Stimulated activated CD4-positive, alpha-beta T cell treated with anti-CD3 and anti-CD28 coated beads, Interleukin-2, amount 100 ng/mL, for 24 hours (primary cell): ENCODE data around the gene SUZ12.
"Not testable (repeated sequence)": the region's sequence is repeated elsewhere in the genome, so short reads cannot be mapped to it uniquely, and the experiment has no call there.

Experiments
- DNase-seq, 2 donors: peaks; one replicate each; pipeline ENCODE4 v3.0.0-alpha.2; 2020

SUZ12 gene

DNA sequence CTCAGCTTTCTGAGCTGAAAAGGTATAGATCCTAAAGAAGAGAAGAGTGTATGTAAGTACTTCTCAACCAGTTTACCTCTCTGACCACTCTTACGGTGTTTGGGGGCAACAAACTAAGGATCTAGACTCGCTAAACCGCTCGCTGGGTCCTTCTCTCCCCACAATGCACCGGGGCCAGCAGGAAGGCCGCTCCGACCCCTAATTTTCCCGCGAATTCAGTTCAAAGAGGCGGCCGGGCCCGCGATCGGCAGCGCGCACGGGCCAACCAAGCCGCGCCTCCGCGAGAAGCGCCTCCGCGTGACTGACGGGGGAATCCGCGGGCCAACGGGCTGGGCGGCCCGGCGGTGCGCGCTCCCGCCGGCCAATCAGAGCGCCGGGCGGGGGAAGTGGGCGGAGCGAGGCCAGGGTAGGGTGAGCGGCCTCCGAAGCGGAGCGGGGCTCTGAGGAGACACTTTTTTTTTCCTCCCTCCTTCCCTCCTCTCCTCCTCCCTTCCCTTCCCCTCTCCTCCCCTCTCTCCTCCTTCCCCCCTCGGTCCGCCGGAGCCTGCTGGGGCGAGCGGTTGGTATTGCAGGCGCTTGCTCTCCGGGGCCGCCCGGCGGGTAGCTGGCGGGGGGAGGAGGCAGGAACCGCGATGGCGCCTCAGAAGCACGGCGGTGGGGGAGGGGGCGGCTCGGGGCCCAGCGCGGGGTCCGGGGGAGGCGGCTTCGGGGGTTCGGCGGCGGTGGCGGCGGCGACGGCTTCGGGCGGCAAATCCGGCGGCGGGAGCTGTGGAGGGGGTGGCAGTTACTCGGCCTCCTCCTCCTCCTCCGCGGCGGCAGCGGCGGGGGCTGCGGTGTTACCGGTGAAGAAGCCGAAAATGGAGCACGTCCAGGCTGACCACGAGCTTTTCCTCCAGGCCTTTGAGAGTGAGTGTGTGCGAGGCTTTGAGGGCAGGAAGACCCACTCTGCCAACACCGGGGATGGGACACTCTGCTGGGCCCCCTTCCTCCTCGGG lies at the start of gene SUZ12:
Gene SUZ12 (plus strand): TSS at position 393 of the 995 bp plus-strand sequence. CDS start 240 bp downstream, at position 633.
- DNase-seq: peak; percentile 84 to 87

DNA sequence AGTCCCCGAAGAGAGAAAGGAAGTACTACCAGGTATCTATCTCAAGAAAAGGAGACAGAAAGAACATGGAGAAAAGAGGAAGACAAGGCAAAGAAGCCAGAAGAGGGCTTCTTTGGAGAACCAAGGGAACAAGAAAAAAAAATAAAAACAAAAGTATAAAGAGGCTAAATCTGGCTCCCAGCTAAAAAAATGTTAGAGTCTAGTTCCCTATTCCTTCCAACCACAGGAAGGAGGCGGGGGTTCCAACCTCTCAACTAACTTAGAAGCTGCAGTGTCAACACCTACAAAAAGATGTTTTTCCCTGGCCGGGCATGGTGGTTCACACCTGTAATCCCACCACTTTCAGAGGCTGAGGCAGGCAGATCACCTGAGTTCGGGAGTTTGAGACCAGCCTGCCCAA lies 48.7 kb upstream of the SUZ12 start:
- no peak for DNase-seq

DNA sequence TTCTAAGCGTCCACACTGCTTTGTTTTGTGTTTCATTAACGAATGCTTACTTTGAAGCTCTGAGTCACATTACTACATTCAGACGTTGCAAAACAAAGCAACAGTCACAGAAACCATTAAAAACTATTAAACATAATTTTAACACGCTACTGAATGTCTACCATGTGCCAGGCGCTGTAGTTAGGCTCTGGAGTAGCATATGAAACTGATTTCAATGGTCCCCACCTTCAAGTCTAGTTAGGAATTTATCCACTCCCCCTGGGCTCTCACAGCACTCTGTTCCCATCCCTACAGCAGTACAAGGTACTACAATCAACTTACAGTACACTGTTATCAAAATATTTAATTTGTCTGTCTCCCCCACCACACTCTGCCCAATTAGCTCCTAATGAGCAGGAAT lies 35.9 kb upstream of the SUZ12 start:
- no peak for DNase-seq

DNA sequence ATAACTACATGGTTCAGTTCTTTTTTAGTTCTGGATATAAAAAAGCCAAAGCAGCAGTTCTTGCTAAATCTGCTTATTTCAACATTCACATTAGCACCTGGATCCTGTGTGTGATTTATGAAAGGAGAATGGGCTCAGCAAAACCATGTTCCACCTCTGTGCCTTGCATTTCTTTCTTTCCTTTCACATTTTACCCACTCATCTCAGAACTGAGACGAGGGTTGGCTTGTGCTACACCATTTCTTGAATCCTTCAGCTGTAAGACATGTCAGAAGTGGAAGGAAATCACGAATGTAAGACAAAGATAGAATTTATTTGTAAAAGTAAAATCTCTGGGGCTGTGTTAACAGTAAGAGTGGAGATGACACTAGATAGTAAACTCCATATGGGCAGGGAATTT lies 34.1 kb upstream of the SUZ12 start:
- no peak for DNase-seq

DNA sequence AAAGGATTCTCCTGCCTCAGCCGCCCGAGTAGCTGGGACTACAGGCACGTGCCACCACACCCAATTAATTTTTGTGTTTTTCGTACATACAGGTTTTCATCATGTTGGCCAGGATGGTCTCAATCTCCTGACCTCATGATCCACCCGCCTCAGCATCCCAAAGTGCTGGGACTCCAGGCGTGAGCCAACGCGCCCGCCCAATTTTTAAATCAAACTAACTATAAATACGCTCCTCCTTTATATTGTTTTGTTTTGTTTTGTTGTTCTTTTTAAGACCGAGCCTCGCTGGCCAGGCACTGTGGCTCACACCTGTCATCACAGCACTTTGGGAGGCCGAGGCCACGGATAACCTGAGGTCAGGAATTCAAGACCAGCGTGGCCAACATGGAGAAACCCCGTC lies 33.4 kb upstream of the SUZ12 start:
- no peak for DNase-seq

DNA sequence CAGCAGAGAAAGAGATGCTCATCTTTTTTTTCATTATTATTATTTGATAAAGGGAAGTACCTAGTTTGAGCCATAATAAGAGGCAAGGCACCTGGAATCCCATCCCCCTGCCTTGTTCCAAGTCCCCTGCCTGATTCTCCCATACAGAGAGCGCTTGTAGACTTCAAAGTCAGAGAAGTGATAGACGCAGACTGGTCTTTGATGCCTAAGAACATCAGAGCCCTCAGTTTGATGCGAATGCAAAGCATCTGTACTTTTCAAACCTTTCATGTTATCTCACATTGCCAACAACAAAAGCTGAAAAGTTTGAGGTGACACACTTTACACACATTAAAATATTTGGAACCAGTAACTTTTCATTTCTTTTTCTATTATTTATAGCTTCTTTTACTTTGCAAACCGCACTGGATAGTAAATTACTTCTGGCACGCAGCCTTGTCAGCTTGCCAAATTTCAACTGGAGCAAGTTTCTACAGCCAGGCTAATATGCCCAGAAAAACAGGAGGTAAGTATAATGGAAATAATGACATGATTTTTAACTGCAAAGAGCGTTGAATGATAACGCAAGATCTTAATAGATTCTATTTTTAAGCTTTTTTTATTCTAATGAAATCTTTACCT lies 29.4 kb upstream of the SUZ12 start:
- DNase-seq: no peak

DNA sequence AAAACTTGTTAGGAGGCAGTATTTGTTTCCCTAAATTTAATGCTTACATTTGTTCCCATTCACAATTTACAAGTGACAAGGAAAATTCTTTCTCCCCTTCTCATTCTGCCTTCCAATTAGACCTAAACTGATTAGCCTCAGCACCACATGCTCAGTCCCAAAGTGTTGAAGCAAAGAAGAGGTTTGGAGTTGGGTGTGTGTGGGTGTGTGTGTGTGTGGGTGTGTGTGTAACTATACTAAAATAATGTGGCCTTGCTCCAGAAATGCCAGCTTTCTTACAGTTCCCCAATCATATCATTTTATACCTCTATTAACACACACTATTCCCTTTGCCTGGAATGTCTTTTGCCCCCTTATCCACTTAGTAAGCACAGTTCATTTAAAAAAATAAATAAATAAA lies 28.4 kb upstream of the SUZ12 start:
- no peak for DNase-seq

DNA sequence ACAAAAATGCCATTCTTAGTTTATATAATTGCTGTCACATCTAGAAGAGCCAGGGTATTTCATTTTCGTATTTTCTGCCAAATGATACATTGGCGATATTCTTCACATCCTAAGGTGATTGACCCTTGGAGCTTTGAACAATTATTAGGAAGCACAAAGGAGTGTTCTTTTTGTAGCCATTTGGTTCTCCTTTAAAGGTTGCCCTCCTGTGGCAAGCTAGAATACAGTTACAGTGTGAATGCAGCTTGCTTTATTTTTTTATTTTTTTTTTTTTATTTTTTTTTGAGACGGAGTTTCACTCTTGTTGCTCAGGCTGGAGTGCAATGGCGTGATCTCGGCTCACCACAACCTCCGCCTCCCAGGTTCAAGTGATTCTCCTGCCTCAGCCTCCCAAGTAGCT lies 24.1 kb upstream of the SUZ12 start:
- not testable (repeated sequence) for DNase-seq

DNA sequence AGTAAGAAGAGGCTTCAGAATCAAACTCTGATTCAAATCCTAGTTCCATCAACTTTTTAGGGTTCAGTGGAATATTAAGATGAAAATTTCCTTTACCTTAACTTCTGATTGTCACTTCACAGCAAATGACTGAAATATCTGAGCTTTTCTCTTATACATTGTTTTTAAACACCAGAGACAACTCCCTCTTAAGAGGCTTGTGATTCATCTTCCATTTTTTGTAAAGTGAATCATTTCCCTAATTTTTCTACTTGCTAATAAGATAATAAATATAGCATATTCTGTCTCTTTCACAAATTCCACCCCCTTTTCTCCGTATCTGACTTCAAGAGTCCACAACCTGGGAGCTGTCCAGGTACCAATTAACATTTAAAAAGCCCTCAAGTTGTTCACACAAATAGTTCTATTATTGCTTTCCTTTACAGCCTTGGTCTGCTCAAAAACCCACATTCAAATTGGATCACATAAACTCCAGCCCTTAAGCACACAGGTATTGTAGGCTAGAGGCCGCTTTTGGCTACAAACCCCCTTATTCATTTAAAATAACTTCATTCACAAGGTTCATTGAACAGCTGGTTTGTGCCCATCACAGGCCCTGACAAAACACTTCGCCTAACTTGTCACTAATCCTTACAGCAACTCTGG lies 21.2 kb upstream of the SUZ12 start:
- DNase-seq: no peak

DNA sequence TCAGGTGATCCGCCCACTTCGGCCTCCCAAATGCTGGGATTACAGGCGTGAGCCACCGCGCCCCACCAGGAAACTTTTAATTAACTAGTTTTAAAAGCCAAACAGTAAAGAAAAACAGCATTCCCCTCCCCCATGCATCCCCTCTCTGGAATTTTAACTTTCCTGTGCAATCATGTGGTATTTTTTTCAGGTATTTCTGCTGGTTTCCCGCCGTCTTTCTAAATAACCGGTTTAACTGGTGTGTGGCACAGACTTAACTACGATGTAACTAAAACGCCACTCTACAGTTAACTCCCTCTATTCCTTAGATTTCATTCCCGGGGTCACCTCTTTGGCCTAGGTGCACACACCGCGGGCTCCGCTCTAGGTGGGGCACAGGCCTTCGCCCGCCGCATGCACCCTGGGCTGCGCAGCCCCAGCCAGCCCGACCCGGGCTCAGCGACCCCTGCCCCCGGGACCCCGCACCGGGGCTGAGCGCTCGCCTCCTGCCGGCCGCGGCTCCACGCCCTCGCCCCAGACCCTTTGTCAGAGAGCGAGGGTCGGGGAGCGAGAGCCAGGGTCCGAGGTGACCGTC lies 20.2 kb upstream of the SUZ12 start:
- no peak for DNase-seq

DNA sequence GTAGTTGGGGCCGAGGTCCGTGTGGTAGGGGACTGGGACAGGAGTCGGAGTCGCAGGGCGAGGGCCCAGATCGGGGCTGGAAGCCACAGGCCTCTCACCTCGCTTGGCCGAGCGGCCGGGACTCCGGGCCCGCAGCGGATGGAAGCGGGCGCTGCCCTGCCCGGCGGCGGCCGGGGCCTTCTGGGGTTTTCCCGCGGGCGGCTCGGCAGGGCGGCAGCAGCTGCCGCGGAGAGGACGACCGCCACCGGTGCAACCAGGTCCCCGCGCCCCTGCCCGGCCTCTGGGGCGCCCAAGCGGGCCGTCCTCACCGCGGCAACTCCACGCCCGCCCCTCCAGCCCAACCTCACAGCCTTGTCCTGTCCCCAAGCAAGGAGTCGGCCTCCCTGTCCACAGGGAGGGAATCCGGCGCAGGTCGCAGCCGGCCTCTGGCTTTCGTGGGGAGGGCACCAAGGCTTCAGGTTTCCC lies 19.7 kb upstream of the SUZ12 start:
- DNase-seq: no peak

DNA sequence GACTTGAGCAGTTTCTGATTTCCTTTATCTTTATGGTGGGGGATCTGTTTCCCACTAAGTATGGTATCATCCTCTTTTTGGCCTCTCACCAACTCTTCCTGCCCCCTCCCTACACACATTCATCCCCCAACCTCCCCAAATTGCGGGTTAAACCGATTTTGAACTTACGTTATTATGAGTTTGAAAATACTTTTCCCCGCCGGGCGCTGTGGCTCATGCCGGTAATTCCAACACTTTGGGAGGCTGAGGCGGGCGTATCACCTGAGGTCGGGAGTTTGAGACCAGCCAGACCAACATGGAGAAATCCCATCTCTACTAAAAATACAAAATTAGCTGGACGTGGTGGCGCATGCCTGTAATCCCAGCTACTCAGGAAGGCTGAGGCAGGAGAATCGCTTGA lies 19.1 kb upstream of the SUZ12 start:
- not testable (repeated sequence) for DNase-seq

DNA sequence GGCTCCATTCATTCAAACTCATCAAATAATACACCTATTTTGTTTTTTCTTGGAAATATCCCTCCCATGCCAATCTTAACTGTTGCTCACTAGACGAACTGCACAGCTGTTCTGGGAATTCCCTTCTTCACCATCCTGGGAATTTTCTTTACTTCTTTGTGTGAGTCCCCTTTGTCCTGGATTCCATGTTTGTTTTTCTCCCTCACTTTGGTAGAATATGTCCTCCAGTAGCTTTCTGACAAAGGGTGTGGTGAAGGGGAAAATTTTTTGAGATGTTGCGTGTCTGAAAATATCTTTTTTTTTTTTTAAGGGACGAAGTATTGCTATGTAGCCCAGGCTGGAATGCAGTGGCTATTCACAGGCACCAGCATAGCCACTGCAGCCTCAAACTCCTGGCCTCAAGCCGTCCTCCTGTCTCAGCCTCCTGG lies 18.1 kb upstream of the SUZ12 start:
- DNase-seq: no peak

DNA sequence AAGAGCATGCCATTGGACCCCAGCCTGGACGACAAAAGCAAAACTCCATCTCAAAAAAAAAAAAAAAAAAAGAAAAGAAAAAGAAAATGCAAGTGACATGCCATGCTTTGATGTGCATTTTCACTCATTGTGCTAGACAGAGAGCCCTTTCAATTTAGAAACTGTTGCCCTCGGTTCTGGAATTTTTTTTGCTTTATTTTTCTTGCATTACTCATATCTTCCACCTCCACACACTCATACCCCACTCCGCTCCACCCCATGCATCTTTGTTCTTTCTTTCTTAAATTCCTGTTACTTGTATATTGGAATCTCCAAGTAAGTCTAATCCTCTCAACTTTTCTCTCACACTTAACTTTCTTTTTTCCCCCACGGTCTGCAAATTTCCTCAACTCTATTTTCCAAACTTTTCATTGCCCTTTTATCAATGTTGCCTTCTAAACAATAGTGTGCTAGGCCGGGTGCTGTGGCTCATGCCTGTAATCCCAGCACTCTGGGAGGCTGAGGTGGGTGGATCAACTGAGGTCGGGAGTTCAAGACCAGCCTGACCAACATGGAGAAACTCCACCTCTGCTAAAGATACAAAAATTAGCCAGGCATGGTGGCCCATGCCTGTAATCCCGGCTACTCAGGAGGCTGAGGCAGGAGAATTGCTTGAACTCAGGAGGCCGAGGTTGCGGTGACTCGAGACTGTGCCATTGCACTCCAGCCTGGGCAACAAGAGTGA lies 16.8 kb upstream of the SUZ12 start:
- peak; percentile 33 to 34 for DNase-seq

DNA sequence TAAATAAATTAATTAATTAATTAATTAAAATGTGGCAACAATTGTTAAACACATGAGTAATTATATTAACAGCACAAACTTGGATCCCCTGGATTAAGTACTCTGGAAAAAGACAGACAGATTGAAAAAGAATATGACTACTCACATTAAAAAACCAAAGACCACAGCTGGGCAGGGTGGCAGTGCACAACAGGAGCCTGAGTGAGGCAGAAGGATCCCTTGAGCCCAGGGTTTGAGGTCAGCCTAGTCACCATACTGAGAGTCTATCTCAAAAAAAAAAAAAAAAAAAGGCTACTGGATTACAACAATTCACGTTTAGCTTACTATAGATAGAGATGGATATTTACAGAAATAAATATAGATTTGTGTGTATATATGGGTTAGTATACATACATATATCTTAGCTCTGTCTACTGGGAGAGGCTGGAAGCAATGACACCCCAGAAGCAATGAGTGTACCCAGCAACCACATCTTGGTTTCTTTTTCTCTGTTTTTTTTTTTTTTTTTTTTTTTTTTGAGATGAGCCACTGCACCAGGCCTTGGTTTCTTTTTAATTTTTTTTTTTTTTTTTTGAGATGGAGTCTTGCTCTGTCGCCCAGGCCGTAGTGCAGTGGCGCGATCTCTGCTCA lies 10.6 kb upstream of the SUZ12 start:
- no peak for DNase-seq

DNA sequence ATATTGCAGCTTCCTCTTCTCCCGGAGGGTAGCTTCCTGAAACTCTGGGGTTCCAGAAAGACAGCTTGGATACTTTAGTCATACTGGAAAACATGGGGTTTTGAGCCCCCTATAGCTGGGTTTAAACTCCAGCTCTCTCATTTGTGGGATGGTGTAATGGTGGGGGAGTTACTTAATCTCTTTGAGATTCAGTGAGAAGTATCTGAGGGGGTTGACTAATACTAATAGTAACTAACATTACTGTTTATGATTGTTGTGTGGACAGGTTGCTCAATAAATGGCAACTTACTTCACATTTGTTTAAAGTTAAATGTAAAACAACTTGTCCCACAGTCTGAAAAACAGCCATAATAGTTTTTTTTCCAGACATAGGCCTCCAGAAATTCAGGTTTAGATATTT lies 5.1 kb upstream of the SUZ12 start:
- no peak for DNase-seq

DNA sequence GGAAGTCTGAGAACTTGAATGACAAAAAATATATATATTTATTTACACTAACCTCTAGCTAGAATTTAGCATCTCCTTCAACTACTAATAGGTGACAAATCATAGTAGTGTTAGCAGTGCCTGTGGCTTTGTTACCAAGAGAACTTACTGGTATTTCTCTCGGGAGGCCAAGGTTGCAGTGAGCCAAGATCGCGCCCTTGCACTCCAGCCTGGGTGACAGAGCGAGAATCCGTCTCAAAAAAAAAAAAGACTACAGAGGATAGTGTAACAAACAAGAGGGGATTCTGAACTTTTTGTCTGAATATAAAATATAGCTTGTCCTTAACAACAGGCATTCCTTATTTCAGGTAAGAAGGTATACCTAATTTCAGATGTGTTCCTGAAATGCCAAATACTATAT lies 1.3 kb upstream of the SUZ12 start:
- DNase-seq: no peak

DNA sequence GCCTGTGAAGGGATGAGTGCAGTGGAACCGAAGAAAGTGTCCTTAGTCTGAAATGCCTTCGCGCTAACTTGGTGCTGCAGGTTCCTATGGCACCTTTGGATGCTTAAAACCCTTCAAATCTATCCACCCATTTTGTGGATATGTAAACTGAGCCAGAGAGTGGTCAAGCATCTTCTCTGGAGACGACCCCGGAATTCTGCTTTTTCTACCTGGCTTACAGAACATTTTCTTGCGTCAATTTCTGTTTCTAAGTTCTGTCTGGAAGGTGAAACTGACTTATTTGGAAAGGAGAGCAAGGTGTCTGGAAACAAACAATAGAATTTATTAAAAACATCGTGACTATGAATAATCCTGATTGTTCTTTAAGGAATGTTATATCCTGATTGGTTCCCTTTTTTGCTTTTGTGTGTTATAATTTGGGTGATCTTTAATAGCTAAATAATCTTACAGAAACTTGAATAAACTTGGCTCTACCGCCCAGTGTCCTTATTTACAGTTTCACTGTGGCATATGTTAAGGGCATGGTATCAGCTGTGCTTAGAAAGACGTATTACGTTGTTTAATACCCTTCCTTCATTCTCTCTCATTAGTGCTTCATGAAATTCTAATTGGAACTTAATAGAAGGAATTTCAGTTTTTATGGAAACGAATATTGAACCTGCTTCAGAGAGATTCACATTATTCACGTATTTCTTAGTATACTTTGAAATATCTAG lies 1.3 kb downstream of the SUZ12 start:
- not testable (repeated sequence) for DNase-seq

DNA sequence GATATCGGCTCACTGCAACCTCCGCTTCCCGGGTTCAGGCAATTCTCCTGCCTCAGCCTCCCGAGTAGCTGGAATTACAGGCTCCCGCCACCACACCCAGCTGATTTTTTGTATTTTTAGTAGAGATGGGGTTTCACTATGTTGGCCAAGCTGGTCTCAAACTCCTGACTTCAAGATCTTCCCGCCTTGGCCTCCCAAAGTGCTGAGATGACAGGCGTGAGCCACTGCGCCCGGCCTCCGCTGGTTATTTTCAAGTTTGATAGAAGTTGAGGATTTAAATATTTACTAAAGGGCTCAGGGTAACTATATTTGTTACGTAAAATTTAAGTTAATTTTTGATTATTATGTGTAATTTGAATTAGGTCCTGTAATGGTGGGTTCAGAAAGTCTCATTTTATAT lies 5.1 kb downstream of the SUZ12 start:
- not testable (repeated sequence) for DNase-seq

DNA sequence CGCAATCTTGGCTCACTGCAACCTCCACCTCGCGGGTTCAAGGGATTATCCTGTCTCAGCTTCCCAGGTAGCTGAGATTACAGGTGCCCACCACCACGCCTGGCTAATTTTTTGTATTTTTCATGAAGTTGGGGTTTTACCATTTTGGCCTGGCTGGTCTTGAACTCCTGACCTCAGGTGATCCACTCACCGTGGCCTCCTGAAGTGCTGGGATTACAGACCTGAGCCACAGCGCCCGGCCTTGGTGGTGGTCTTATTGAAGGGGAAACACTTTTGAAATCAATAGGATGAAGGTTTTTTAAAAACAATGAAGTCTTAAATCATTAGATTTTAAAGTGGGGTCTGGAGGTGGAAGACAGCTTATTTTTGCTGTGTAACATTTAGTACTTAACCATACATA lies 5.6 kb downstream of the SUZ12 start:
- not testable (repeated sequence) for DNase-seq

DNA sequence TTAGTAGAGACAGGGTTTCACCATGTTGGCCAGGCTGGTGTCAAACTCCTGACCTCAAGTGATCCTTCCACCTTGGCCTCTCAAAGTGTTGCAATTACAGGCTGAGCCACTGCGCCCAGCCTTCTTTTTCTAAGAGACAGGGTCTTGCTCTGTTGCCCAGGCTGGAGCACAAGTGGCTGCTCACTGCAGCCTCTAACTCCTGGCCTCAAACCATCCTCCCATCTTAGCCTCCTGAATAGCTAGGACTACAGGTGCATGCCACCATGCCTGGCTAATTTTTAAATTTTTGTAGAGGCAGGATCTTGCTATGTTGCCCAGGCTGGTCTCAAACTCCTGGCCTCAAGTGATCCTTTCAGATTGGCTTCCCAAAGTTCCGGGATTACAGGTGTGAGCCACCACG lies 15.1 kb downstream of the SUZ12 start:
- DNase-seq: not testable (repeated sequence)
